Gastroesophageal sphincter (tissue), 4 donors: ENCODE results near the gene KDM5B. TPM values are rescaled to one million over a fixed set of nuclear protein-coding genes. Genes with fewer than 3 reads are reported as not detected.
"Not testable (repeated sequence)": the region's sequence is repeated elsewhere in the genome, so short reads cannot be mapped to it uniquely, and the experiment has no call there.

Experiments used
- ATAC-seq: fragments of 150-250 bp; one replicate; pipeline ENCODE4 v1.9.1; 2016; ENCODE audit warnings: mild to moderate bottlenecking, moderate library complexity
- H3K27ac ChIP-seq, 4 donors: fragments of 200-600 bp; sonication (generic) in 3 of 4; 1 replicate in 3 of 4; 2 replicates in 1 of 4; pipeline ENCODE4 v1.5.1; 2016 to 2019
- H3K27me3 ChIP-seq: fragments of 200-600 bp; sonication (generic); one replicate; pipeline ENCODE4 v1.5.1; 2019
- H3K36me3 ChIP-seq, 2 donors: fragments of 200-600 bp; sonication (generic); one replicate each; pipeline ENCODE4 v1.5.1; 2019; ENCODE audit warnings: control low read depth in 1 of 2
- H3K4me1 ChIP-seq, 3 donors: fragments of 200-600 bp; sonication (generic); 1 replicate in 2 of 3; 2 replicates in 1 of 3; pipeline ENCODE4 v1.5.1; 2016 to 2019; ENCODE audit warnings: control low read depth in 2 of 3
- H3K4me3 ChIP-seq, 2 donors: fragments of 200-600 bp; sonication (generic); one replicate each; pipeline ENCODE4 v1.5.1; 2019; ENCODE audit warnings: mild to moderate bottlenecking in 1 of 2, moderate library complexity in 1 of 2
- H3K9me3 ChIP-seq, 3 donors: fragments of 200-600 bp; sonication (generic); one replicate each; pipeline ENCODE4 v1.5.1; 2017 to 2019; ENCODE audit warnings: control low read depth in 2 of 3
- EP300 ChIP-seq: sonication (generic); formaldehyde crosslinking; IDR thresholded peaks from one replicate; pipeline ENCODE4 v1.6.1; 2017; ENCODE audit warnings: antibody characterized with exemption, mild to moderate bottlenecking
- POLR2A ChIP-seq, 2 donors: fragments of 450-650 bp; IDR thresholded peaks; one replicate each; pipeline ENCODE4 v1.6.1; 2017; ENCODE audit warnings: antibody characterized with exemption in 2 of 2, mild to moderate bottlenecking in 2 of 2, moderate library complexity in 1 of 2
- POLR2AphosphoS5 ChIP-seq: sonication (generic); formaldehyde crosslinking; IDR thresholded peaks from one replicate; pipeline ENCODE4 v1.6.1; 2017; ENCODE audit warnings: antibody characterized with exemption
- WGBS, 2 donors: methylation state at CpG; one replicate each; pipeline ENCODE4 v1.1.5; 2018; ENCODE audit warnings: low coverage in 1 of 2; 5-methylcytosine and 5-hydroxymethylcytosine counted together
- total RNA-seq, 4 donors: library from RNA; depleted of rRNA; stranded (reverse); fragments of >200 nt; gene quantifications; one replicate each; pipeline ENCODE4 v1.1.0, GENCODE V29; 2016
- TF ChIP-seq, protein P1 (sequence below), 4 experiments: fragments of 200-600 bp in 2 of 4; fragments of 450-650 bp in 2 of 4; sonication (generic) in 1 of 4; IDR thresholded peaks; one replicate each; pipeline ENCODE4 v1.5.1; 2017 to 2019; ENCODE audit warnings: antibody characterized with exemption in 4 of 4, mild to moderate bottlenecking in 2 of 4, moderate library complexity in 2 of 4

KDM5B gene
- total RNA-seq, 4 donors from 2014 or later: 29.2 to 41.4 (median 34.8) TPM

DNA sequence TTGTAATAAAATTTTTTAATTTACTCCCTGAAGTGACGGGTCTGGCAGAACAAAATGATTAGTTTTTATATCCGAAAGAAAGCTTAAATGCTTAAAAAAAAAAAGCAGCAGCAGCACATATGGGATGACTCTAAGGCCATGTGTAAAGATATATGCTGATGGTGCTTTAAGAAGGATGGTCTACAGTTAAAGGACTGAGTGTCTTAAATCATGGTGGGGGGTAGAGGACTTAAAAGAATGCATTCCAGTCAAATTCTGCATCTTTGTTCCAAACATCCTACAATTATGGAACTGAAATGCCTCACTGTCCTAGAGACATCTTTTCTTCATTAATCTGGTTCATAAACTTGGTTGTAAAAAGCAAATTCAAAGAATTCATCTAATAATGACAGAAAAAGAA lies 7.0 kb downstream of the KDM5B start:
- WGBS, 2 donors: 87% methylated on average over 2 of the region's 2 CpGs; no CpG with 5 or more reads in 1 of the 2 donors
- Histone ChIP-seq H3K36me3 (peaks cover 0 to 4% of the 10 kb centered on the region in 2 donors), H3K27me3 (no peaks in the 10 kb centered on the region), H3K4me3 (no peak overlapping the region), H3K4me1 (peaks cover 0 to 59% (median 4%) of the 10 kb centered on the region in 3 donors), H3K27ac (no peak overlapping the region), H3K9me3 (no peaks in the 10 kb centered on the region)
- ATAC-seq: no peak
- TF ChIP-seq, protein P1, sequence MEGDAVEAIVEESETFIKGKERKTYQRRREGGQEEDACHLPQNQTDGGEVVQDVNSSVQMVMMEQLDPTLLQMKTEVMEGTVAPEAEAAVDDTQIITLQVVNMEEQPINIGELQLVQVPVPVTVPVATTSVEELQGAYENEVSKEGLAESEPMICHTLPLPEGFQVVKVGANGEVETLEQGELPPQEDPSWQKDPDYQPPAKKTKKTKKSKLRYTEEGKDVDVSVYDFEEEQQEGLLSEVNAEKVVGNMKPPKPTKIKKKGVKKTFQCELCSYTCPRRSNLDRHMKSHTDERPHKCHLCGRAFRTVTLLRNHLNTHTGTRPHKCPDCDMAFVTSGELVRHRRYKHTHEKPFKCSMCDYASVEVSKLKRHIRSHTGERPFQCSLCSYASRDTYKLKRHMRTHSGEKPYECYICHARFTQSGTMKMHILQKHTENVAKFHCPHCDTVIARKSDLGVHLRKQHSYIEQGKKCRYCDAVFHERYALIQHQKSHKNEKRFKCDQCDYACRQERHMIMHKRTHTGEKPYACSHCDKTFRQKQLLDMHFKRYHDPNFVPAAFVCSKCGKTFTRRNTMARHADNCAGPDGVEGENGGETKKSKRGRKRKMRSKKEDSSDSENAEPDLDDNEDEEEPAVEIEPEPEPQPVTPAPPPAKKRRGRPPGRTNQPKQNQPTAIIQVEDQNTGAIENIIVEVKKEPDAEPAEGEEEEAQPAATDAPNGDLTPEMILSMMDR (IDR thresholded peaks at IDR 0.05): no peak
- TF ChIP-seq POLR2A (IDR thresholded peaks at IDR 0.05) (no peak), POLR2AphosphoS5 (no peak), EP300 (no peak)

DNA sequence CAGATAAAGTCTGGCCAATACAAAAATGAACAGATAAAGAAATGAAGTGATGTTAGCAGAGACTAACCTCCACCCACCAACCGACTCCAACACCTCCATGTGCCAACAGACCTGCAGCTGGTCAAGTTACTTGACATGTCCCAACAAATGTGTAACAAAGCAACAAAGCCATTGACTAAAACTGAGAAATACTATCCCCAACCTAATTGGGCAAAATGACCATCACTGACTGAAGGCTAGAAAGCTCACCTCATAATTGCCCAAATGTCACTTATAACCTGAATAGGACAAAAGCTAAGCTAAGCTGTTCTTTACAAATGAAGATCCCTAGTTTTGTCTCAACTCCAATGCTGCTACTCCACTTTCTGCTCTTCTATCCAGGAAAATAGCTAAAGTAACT lies 7.5 kb downstream of the KDM5B start:
- H3K27ac ChIP-seq: no peak overlapping the region
- peaks cover 0 to 4% of the 10 kb centered on the region in 2 donors for H3K36me3 ChIP-seq
- peaks cover 0 to 59% (median 3%) of the 10 kb centered on the region in 3 donors for H3K4me1 ChIP-seq
- ATAC-seq: no peak
- H3K9me3 ChIP-seq: no peaks in the 10 kb centered on the region
- no peaks in the 10 kb centered on the region for H3K27me3 ChIP-seq
- no peak for TF ChIP-seq EP300
- TF ChIP-seq, protein P1 (IDR thresholded peaks at IDR 0.05): no peak
- TF ChIP-seq POLR2AphosphoS5: no peak
- TF ChIP-seq POLR2A (IDR thresholded peaks at IDR 0.05): no peak
- WGBS, 2 donors: 62% methylated on average over 1 of the region's 1 CpG; no CpG with 5 or more reads in 1 of the 2 donors
- H3K4me3 ChIP-seq: no peak overlapping the region

- Histone ChIP-seq H3K36me3 (peaks cover 0 to 4% of the 10 kb centered on the region in 2 donors), H3K9me3 (no peaks in the 10 kb centered on the region), H3K27ac (no peak overlapping the region), H3K27me3 (no peaks in the 10 kb centered on the region), H3K4me3 (no peak overlapping the region), H3K4me1 (peaks cover 0 to 47% (median 3%) of the 10 kb centered on the region in 3 donors)
- WGBS, 2 donors: 54 to 81% methylated on average over 5 to 6 of the region's 6 CpGs
- TF ChIP-seq EP300 (no peak), POLR2A (IDR thresholded peaks at IDR 0.05) (no peak), POLR2AphosphoS5 (no peak)
- TF ChIP-seq, protein P1 (IDR thresholded peaks at IDR 0.05): no peak
- no peak for ATAC-seq
These were observed 9.4 kb downstream of the KDM5B start for GRCh38 chr1:202798792-202799331.

DNA sequence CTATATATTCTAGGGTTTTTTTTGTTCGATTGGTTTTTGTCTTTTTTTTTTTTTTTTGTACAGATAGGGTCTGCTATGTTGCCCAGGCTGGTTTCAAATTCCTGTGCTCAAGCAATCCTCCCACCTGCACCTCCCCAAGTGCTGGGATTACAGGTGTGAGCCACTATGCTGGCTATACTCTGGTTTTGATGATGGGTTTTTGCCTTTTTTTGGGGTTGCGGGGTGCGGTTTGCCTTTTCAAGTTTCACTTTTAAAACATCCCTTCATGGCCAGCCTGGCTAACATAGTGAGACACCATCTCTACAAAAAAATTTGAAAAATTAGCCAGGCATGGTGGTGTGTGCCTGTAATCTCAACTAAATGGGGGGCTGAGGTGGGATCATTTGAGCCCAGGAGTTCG lies 10.0 kb downstream of the KDM5B start:
- WGBS, 2 donors: 85 to 100% methylated on average over 1 to 3 of the region's 4 CpGs
- Histone ChIP-seq H3K9me3 (no peaks in the 10 kb centered on the region), H3K27ac (no peak overlapping the region), H3K4me3 (no peak overlapping the region), H3K27me3 (no peaks in the 10 kb centered on the region), H3K36me3 (peaks cover 0 to 4% of the 10 kb centered on the region in 2 donors), H3K4me1 (peaks cover 0 to 41% (median 0%) of the 10 kb centered on the region in 3 donors)
- TF ChIP-seq, protein P1 (IDR thresholded peaks at IDR 0.05): no peak
- TF ChIP-seq EP300 (no peak), POLR2A (IDR thresholded peaks at IDR 0.05) (no peak), POLR2AphosphoS5 (no peak)
- no peak for ATAC-seq

GRCh38 chr1:202796670-202797069 lies 11.6 kb downstream of the KDM5B start:
- H3K9me3 ChIP-seq: no peaks in the 10 kb centered on the region
- peaks cover 0 to 30% (median 0%) of the 10 kb centered on the region in 3 donors for H3K4me1 ChIP-seq
- peaks cover 0 to 4% of the 10 kb centered on the region in 2 donors for H3K36me3 ChIP-seq
- H3K27ac ChIP-seq: no peak overlapping the region
- no peak for ATAC-seq
- H3K4me3 ChIP-seq: no peak overlapping the region
- H3K27me3 ChIP-seq: no peaks in the 10 kb centered on the region
- TF ChIP-seq EP300: no peak
- TF ChIP-seq POLR2A (IDR thresholded peaks at IDR 0.05): no peak
- WGBS, 2 donors: 100% methylated on average over 2 of the region's 7 CpGs; no CpG with 5 or more reads in 1 of the 2 donors

DNA sequence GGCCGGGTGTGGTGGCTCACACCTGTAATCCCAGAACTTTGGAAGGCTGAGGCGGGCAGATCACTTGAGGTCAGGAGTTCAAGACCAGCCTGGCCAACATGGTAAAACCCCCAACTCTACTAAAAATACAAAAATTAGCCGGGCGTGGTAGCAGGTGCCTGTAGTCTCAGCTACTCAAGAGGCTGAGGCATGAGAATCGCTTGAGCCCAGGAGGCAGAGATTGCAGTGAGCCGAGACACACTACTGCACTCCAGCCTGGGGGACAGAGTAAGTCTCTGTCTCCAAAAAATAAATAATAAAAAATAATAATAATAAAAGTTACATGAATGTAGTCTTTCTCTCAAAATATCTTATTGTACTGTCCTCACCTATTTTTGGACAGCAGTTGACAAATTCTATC lies 13.3 kb downstream of the KDM5B start:
- not testable (repeated sequence) for H3K4me3 ChIP-seq, H3K27ac ChIP-seq, ATAC-seq, H3K36me3 ChIP-seq, H3K9me3 ChIP-seq, H3K27me3 ChIP-seq
- H3K4me1 ChIP-seq: peaks cover 0 to 39% (median 0%) of the 10 kb centered on the region in 3 donors
- WGBS, 2 donors: 88 to 93% methylated on average over 4 to 6 of the region's 6 CpGs
